ENCODE measurements around the gene GADL1. TPM values are rescaled to one million over a fixed set of nuclear protein-coding genes. Genes with fewer than 3 reads are reported as not detected.

Gene GADL1
- not detected in 2 replicates for total RNA-seq

GRCh38 chr3:30894521-30895251, at the start of gene GADL1:
TSS of gene GADL1 (minus strand) at chr3:30894661. CDS start at chr3:30894614, 47 bp downstream.

